ENCODE results near the gene MMP8.

Gene MMP8

GRCh38 chr11:102662607-102663006, 62.1 kb downstream of the MMP8 start:
- Histone ChIP-seq H4K20me1 (no peaks in the 10 kb centered on the region), H3K4me3 (no peak overlapping the region), H3K4me1 (no peaks in the 10 kb centered on the region), H3K36me3 (no peaks in the 10 kb centered on the region), H3K4me2 (no peak overlapping the region), H3K27ac (no peak overlapping the region), H3K27me3 (no peaks in the 10 kb centered on the region), H3K9me3 (no peaks in the 10 kb centered on the region), H3K9ac (no peak overlapping the region)
- no peak for TF ChIP-seq Cebpa-rat (IDR thresholded peaks at IDR 0.05)

Measured in BLaER1 (cell line).